Esophagus muscularis mucosa (tissue), 4 donors: ENCODE results near the gene CACNA1G. TPM values are rescaled to one million over a fixed set of nuclear protein-coding genes. Genes with fewer than 3 reads are reported as not detected.

ENCODE experiments used
- DNase-seq: peaks from one replicate; pipeline ENCODE4 v3.0.0-alpha.2; 2017; ENCODE audit errors: extremely low spot score
- H3K27ac ChIP-seq, 4 donors: fragments of 200-600 bp; sonication (generic); replicated peaks in 1 of 4; 1 replicate in 3 of 4; 2 replicates in 1 of 4; pipeline ENCODE4 v1.5.1; 2016 to 2019; ENCODE audit warnings: mild to moderate bottlenecking in 1 of 4
- H3K27me3 ChIP-seq, 4 donors: fragments of 200-600 bp; sonication (generic); one replicate each; pipeline versions ENCODE4 v1.5.1 to v1.6.0; 2016 to 2019
- H3K36me3 ChIP-seq, 4 donors: fragments of 200-600 bp; sonication (generic); one replicate each; pipeline ENCODE4 v1.5.1; 2016 to 2019
- H3K4me1 ChIP-seq, 4 donors: fragments of 200-600 bp; sonication (generic); one replicate each; pipeline ENCODE4 v1.5.1; 2016 to 2019
- H3K4me3 ChIP-seq, 4 donors: fragments of 200-600 bp; sonication (generic); 1 replicate in 2 of 4; 2 replicates in 2 of 4; pipeline ENCODE4 v1.5.1; 2016 to 2019; ENCODE audit warnings: mild to moderate bottlenecking in 4 of 4, moderate library complexity in 1 of 4
- H3K9me3 ChIP-seq, 4 donors: fragments of 200-600 bp; sonication (generic); 1 replicate in 3 of 4; 2 replicates in 1 of 4; pipeline ENCODE4 v1.5.1; 2016 to 2019
- EP300 ChIP-seq: sonication (generic); formaldehyde crosslinking; IDR thresholded peaks from one replicate; pipeline ENCODE4 v1.6.1; 2017; ENCODE audit warnings: antibody characterized with exemption
- POLR2A ChIP-seq: fragments of 450-650 bp; IDR thresholded peaks from one replicate; pipeline ENCODE4 v1.6.1; 2017; ENCODE audit warnings: antibody characterized with exemption, moderate library complexity, mild to moderate bottlenecking, low read depth
- POLR2AphosphoS5 ChIP-seq, 2 donors: sonication (generic); formaldehyde crosslinking; IDR thresholded peaks; one replicate each; pipeline ENCODE4 v1.6.1; 2017; ENCODE audit warnings: antibody characterized with exemption in 2 of 2
- WGBS: methylation state at CpG from one replicate; pipeline ENCODE4 v1.1.5; 2018; 5-methylcytosine and 5-hydroxymethylcytosine counted together
- intact Hi-C: fragments of 100-400 bp; cut with DNase I; formaldehyde crosslinking; loops from one replicate; pipeline ENCODE4 v1.15.1; 2023
- total RNA-seq, 4 donors: library from RNA; depleted of rRNA; stranded (reverse); fragments of >200 nt; gene quantifications; one replicate each; pipeline versions ENCODE4 v1.1.0 to v1.2.1, GENCODE V29; 2016
- TF ChIP-seq, protein P1 (sequence below), 3 experiments: fragments of 200-600 bp in 2 of 3; fragments of 450-650 bp in 1 of 3; sonication (generic) in 2 of 3; IDR thresholded peaks; one replicate each; pipeline ENCODE4 v1.5.1; 2017 to 2019; ENCODE audit warnings: antibody characterized with exemption in 3 of 3, mild to moderate bottlenecking in 2 of 3, moderate library complexity in 1 of 3

Gene CACNA1G
- total RNA-seq, 4 donors from 2014 or later, result 0.39 to 0.63 (median 0.50) TPM; not detected in 1

DNA sequence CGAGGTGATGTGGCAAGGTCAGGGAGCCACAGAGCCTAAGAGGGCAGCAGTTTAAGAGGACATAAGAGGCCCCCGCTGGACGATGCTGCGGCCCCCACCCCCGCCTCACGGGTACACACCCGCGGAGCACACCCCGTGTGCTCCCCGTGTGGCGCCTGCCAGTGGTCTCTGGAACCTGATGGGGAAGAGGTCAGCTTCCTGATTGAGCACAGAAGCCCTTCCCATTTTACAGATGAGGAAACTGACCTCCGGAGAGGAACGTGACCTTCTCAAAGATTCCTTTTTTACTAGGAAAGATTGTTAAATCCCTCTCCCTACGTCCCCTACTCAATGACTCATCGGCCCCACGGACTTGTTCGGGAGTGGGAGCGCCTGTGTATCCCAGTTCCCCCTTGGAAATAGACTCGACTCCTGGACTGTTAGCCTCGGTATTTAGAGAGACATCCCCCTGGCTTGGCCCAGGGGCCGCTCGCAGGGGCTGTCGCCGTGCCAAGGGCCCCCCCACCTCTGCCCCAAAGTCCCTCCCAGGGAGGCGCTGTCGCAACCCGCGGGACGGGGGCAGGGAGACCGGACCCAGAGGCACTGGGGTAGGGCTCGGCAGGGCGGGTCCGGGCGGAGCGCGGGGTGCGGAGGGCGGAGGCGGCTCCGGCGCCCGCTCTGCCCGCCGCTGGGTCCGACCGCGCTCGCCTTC, 73.9 kb downstream of the CACNA1G start, which contains the start of gene ABCC3:
Gene ABCC3 (plus strand): TSS at position 658 of the 691 bp plus-strand sequence. CDS start 56 bp downstream, outside the sequence.
- no peak for DNase-seq
- H3K4me1 ChIP-seq, result peaks cover 20 to 31% (median 27%) of the 10 kb centered on the region in 4 donors
- intact Hi-C loops, result loop anchor here (5.0 kb wide), 1 partner anchor 152 kb away; no protein-coding TSS in a partner anchor
- H3K4me3 ChIP-seq, result peak within 1 kb of the TSS; percentile 51 to 59 (median 54)
- 28% methylated on average over 14 of the region's 48 CpGs for WGBS
- no peaks in the 10 kb centered on the region for H3K36me3 ChIP-seq
- no peaks in the 10 kb centered on the region for H3K9me3 ChIP-seq
- no peak within 1 kb of the TSS for H3K27ac ChIP-seq
- TF ChIP-seq POLR2A (no peak), POLR2AphosphoS5 (IDR thresholded peaks at IDR 0.05) (no peak), EP300 (no peak)
- TF ChIP-seq, protein P1, sequence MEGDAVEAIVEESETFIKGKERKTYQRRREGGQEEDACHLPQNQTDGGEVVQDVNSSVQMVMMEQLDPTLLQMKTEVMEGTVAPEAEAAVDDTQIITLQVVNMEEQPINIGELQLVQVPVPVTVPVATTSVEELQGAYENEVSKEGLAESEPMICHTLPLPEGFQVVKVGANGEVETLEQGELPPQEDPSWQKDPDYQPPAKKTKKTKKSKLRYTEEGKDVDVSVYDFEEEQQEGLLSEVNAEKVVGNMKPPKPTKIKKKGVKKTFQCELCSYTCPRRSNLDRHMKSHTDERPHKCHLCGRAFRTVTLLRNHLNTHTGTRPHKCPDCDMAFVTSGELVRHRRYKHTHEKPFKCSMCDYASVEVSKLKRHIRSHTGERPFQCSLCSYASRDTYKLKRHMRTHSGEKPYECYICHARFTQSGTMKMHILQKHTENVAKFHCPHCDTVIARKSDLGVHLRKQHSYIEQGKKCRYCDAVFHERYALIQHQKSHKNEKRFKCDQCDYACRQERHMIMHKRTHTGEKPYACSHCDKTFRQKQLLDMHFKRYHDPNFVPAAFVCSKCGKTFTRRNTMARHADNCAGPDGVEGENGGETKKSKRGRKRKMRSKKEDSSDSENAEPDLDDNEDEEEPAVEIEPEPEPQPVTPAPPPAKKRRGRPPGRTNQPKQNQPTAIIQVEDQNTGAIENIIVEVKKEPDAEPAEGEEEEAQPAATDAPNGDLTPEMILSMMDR (IDR thresholded peaks at IDR 0.05), result no peak
- peaks cover 7 to 76% (median 19%) of the 10 kb centered on the region in 4 donors for H3K27me3 ChIP-seq

DNA sequence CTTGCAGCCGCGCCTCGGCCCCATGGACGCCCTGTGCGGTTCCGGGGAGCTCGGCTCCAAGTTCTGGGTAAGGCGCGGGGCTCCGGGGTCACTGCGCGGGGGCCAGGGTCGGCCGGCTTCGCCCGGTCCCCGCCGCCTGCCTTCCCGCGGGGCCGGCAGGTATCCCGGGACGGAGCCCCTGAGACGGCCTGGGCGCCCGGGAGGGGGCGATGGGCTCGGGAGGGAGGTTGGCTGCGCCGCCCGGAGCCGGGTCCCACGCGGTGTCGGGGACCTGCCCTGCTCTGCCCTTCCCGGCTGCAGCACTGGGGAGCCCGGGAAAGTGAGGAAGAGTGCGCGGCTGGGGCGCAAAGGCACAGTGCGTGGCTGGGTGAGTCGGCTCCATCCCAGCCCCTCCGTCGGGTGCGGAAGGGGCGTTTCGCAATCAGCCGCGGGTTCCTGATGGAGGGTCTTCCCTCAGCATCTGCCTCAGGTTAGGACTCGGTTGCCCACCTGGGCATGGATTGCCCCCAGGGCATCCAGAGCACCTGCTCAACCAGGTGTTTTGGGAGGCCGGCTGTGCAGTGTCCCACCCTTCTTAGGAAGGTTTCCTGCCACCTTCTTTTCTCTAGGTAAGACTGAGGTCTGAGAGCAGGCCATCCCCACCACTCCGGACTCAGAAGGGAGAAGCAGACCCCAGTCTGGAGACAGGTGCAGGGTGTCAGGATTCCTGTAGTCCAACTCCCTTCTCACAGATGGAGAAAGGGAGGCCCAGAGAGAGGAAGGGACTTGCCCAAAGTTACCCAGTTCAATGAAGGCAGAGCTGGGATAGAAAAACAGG, 74.6 kb downstream of the CACNA1G start:
- Histone ChIP-seq H3K27me3 (peaks cover 7 to 69% (median 19%) of the 10 kb centered on the region in 4 donors), H3K9me3 (no peaks in the 10 kb centered on the region), H3K4me1 (peaks cover 24 to 38% (median 34%) of the 10 kb centered on the region in 4 donors), H3K36me3 (no peaks in the 10 kb centered on the region), H3K27ac (no peak overlapping the region), H3K4me3 (peak overlapping the region; percentile 51 to 59 (median 54))
- TF ChIP-seq POLR2A (no peak), POLR2AphosphoS5 (IDR thresholded peaks at IDR 0.05) (no peak), EP300 (no peak)
- TF ChIP-seq, protein P1 (IDR thresholded peaks at IDR 0.05), result no peak
- intact Hi-C loops, result loop anchor here (5.0 kb wide), 1 partner anchor 153 kb away; no protein-coding TSS in a partner anchor
- DNase-seq, result no peak
- WGBS, result 17% methylated on average over 22 of the region's 52 CpGs

DNA sequence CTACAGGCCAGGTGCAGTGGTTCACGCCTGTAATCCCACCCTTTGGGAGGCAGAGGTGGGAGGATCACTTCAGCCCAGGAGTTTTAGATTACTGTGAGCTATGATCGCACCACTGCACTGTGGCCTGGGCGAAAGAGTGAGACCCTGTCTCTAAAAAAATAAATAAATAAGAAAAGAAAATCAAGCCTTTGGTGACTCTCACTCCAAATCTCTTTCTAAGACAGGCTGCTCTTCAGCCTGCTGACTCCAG, 75.1 kb downstream of the CACNA1G start:
- 57% methylated on average over 3 of the region's 3 CpGs for WGBS
- H3K27me3 ChIP-seq, result peaks cover 7 to 64% (median 19%) of the 10 kb centered on the region in 4 donors
- H3K27ac ChIP-seq, result no peak overlapping the region
- H3K4me1 ChIP-seq, result peaks cover 24 to 44% (median 39%) of the 10 kb centered on the region in 4 donors
- H3K4me3 ChIP-seq, result no peak overlapping the region
- TF ChIP-seq, protein P1 (IDR thresholded peaks at IDR 0.05), result no peak
- no peak for TF ChIP-seq POLR2AphosphoS5 (IDR thresholded peaks at IDR 0.05)
- no peak for TF ChIP-seq POLR2A
- no peak for TF ChIP-seq EP300
- intact Hi-C loops, result no loop called here
- no peaks in the 10 kb centered on the region for H3K36me3 ChIP-seq
- DNase-seq, result no peak
- no peaks in the 10 kb centered on the region for H3K9me3 ChIP-seq

DNA sequence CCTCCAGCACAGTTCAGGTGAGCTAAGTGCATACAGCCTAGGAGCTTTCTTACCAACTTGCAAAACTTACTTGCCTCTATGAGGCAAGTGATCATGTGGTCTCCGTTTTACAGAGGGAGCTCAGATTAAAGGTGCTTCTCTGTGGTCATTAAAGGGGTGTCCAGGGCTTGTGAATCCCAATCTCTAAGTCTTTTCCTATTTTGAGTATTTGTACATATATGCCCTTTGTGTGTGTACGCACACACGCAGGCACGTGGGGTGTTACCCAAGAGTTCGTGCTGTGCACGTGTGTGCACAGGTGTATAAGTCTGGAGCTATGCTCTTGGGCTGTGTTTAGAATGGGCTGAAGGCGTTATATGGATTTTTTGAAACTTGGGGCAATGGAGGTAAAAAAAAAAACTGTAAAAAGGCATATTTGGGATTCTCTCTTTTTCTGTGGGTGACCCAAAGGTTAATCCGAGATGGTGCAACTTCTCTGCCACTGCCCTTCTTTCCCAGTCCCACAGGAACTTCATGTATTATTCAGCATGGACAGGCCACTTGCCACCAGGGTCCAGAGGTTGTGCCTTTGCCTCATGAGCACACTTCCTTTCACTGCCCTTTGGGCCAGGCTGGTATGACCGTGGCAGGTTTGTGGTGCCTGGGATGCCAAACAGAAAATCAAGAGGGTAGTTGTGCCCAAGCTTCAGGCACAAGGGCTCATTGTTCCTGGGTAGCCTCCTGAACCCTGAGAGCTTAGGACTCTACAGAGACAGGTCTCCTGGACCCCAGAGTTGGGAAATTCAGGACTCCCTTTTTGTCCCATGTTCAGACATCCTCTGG, 75.7 kb downstream of the CACNA1G start:
- H3K4me1 ChIP-seq, result peaks cover 24 to 49% (median 44%) of the 10 kb centered on the region in 4 donors
- 92% methylated on average over 8 of the region's 9 CpGs for WGBS
- intact Hi-C loops, result no loop called here
- H3K36me3 ChIP-seq, result no peaks in the 10 kb centered on the region
- DNase-seq, result no peak
- H3K27me3 ChIP-seq, result peaks cover 5 to 58% (median 19%) of the 10 kb centered on the region in 4 donors
- no peak overlapping the region for H3K27ac ChIP-seq
- TF ChIP-seq, protein P1 (IDR thresholded peaks at IDR 0.05), result no peak
- no peak for TF ChIP-seq EP300
- no peak for TF ChIP-seq POLR2AphosphoS5 (IDR thresholded peaks at IDR 0.05)
- TF ChIP-seq POLR2A, result no peak
- no peak overlapping the region for H3K4me3 ChIP-seq
- no peaks in the 10 kb centered on the region for H3K9me3 ChIP-seq
